GM12878 (cell line): ENCODE data around the gene REPS2. TPM values are rescaled to one million over a fixed set of nuclear protein-coding genes. Genes with fewer than 3 reads are reported as not detected.

Experiments
- ATAC-seq: fragments of 200-7000 bp; cut with Tn5 transposase; 3 replicates; pipeline ENCODE4 v1.9.1; 2020; ENCODE audit warnings: mild to moderate bottlenecking, moderate library complexity
- BruUV-seq: library from RNA; stranded (reverse); fragments of 400-500 nt; replicated peaks from 2 replicates; lab custom pipeline; 2021; lab: Mats Ljungman, UMichigan
- CTCF ChIA-PET: fragments of 300-600 bp; sonication (Branson Sonifier 250); formaldehyde crosslinking; extraction: SDS; loops from one replicate; lab custom pipeline; 2021; ENCODE audit warnings: inconsistent platforms; lab: Yijun Ruan, JAX
- POLR2A ChIA-PET: fragments of 350-600 bp; formaldehyde crosslinking; extraction: SDS; loops from one replicate; lab custom pipeline; 2021; ENCODE audit warnings: inconsistent platforms; lab: Charles Lee
- RAD21 ChIA-PET: fragments of 300-600 bp; sonication (Branson Sonifier 250); formaldehyde crosslinking; loops from one replicate; lab custom pipeline; 2023; ENCODE audit warnings: antibody characterized with exemption; ENCODE audit not compliant: unreplicated experiment; lab: Charles Lee
- SMC1A ChIA-PET: fragments of 300-600 bp; sonication (Branson Sonifier 250); formaldehyde crosslinking; loops from one replicate; lab custom pipeline; 2023; ENCODE audit not compliant: unreplicated experiment, uncharacterized antibody; lab: Charles Lee
- DNase-seq: peaks from one replicate; pipeline ENCODE4 v3.0.0-alpha.2; 2011; ENCODE audit warnings: low read depth, low spot score
- FAIRE-seq: peaks from 3 replicates; lab custom pipeline; 2011; peaks lifted over from hg19 to GRCh38; lab: Jason Lieb, UNC
- H2AFZ ChIP-seq: 2 replicates; pipeline ENCODE4 v1.6.0; 2011; ENCODE audit warnings: low read depth, low read length, control low read depth; ENCODE audit not compliant: control insufficient read depth
- H3K27ac ChIP-seq: 2 replicates; pipeline ENCODE4 v1.5.1; 2011; ENCODE audit warnings: control low read depth; ENCODE audit not compliant: control insufficient read depth, insufficient read depth
- H3K27me3 ChIP-seq, 2 experiments: replicated peaks in 1 of 2; 2 replicates each; pipeline versions ENCODE4 v1.6.0 to v1.6.1; 2011; ENCODE audit warnings: low read length in 1 of 2; ENCODE audit not compliant: control insufficient read depth in 2 of 2, insufficient read depth in 2 of 2
- H3K36me3 ChIP-seq, 2 experiments: 2 replicates each; pipeline ENCODE4 v1.5.1; 2011; ENCODE audit warnings: low read length in 1 of 2; ENCODE audit not compliant: control insufficient read depth in 2 of 2, insufficient read depth in 2 of 2
- H3K4me1 ChIP-seq: 2 replicates; pipeline ENCODE4 v1.6.1; 2011; ENCODE audit warnings: mild to moderate bottlenecking, low read length, moderate library complexity, mixed read lengths; ENCODE audit not compliant: control insufficient read depth, insufficient read depth
- H3K4me2 ChIP-seq: 2 replicates; pipeline ENCODE4 v1.6.0; 2011; ENCODE audit warnings: control low read depth; ENCODE audit not compliant: control insufficient read depth, insufficient read depth
- H3K4me3 ChIP-seq: fragments of 200-600 bp; sonication (generic); 2 replicates; pipeline ENCODE4 v1.5.1; 2016
- H3K79me2 ChIP-seq: 2 replicates; pipeline ENCODE4 v1.6.0; 2011; ENCODE audit warnings: low read length; ENCODE audit not compliant: control insufficient read depth, insufficient read depth
- H3K9ac ChIP-seq: 2 replicates; pipeline ENCODE4 v1.8.0; 2011; ENCODE audit warnings: low read length, control low read depth, mixed read lengths; ENCODE audit not compliant: control insufficient read depth, insufficient read depth
- H3K9me3 ChIP-seq: replicated peaks from 3 replicates; pipeline ENCODE4 v1.5.1; 2011; ENCODE audit warnings: mild to moderate bottlenecking, low read length; ENCODE audit not compliant: control insufficient read depth, insufficient read depth
- H4K20me1 ChIP-seq: 2 replicates; pipeline ENCODE4 v1.6.0; 2011; ENCODE audit not compliant: control insufficient read depth, insufficient read depth
- CEBPZ ChIP-seq: fragments of 150-350 bp; IDR thresholded peaks from 2 replicates; pipeline ENCODE4 v1.6.1; 2016; ENCODE audit warnings: low read depth, low read length
- E4F1 ChIP-seq: fragments of 450-650 bp; IDR thresholded peaks from 2 replicates; pipeline ENCODE4 v1.6.1; 2018; ENCODE audit warnings: borderline replicate concordance, mild to moderate bottlenecking; ENCODE audit not compliant: partially characterized antibody
- FOS ChIP-seq: IDR thresholded peaks from 3 replicates; pipeline ENCODE4 v1.6.1; 2011; ENCODE audit warnings: borderline replicate concordance; ENCODE audit not compliant: insufficient read length; ENCODE audit errors: extremely low read depth
- PAX5 ChIP-seq: IDR thresholded peaks from 2 replicates; pipeline ENCODE4 v1.6.1; 2011; ENCODE audit warnings: low read depth, low read length, borderline replicate concordance
- REST ChIP-seq: IDR thresholded peaks from 2 replicates; pipeline ENCODE4 v1.6.1; 2012; ENCODE audit warnings: mild to moderate bottlenecking, low read depth, low read length
- SIX5 ChIP-seq: IDR thresholded peaks from 2 replicates; pipeline ENCODE4 v1.6.1; 2011; ENCODE audit warnings: mild to moderate bottlenecking, low read depth, low read length, moderate library complexity; ENCODE audit not compliant: severe bottlenecking
- SPI1 ChIP-seq: IDR thresholded peaks from 2 replicates; pipeline ENCODE4 v1.6.1; 2011; ENCODE audit warnings: low read depth, mild to moderate bottlenecking, low read length, moderate library complexity, borderline replicate concordance; ENCODE audit not compliant: insufficient read depth
- ZBTB33 ChIP-seq: fragments of 450-650 bp; IDR thresholded peaks from 2 replicates; pipeline ENCODE4 v1.6.1; 2017; ENCODE audit warnings: mild to moderate bottlenecking
- WGBS: methylation state at CpG from one replicate; pipeline ENCODE4 v1.1.6; 2016; ENCODE audit warnings: low lambda C conversion rate; ENCODE audit not compliant: insufficient replicate concordance, insufficient coverage; ENCODE audit errors: missing lambda C conversion rate; 5-methylcytosine and 5-hydroxymethylcytosine counted together
- in situ Hi-C: fragments of 300-500 bp; cut with MboI; formaldehyde crosslinking; loops from 9 replicates; pipeline ENCODE4 v1.14.3; 2018; ENCODE audit warnings: mixed read lengths
- intact Hi-C: fragments of 100-400 bp; cut with micrococcal nuclease; formaldehyde crosslinking; loops from one replicate; pipeline ENCODE4 v1.14.2; 2022; ENCODE audit not compliant: unreplicated experiment
- polyA plus RNA-seq, 11 experiments: library from polyadenylated mRNA; depleted of rRNA in 4 of 11; unstranded in 6 of 11; stranded (reverse) in 5 of 11; fragments of >200 nt; fragmentation: Nextera tagmentation in 4 of 11; fragmentation: Illumina TruSeq in 1 of 11; extraction: Ambion mirVana in 4 of 11; extraction: Trizol in 1 of 11; gene quantifications; 1 replicate in 1 of 11; 2 replicates in 10 of 11; pipeline versions ENCODE4 v1.2.1 to v1.2.3, GENCODE V29; 2011 to 2016; ENCODE audit warnings: inconsistent platforms in 2 of 11, missing spikeins in 2 of 11, low read depth in 1 of 11
- total RNA-seq, 4 experiments: library from RNA; depleted of rRNA in 3 of 4; stranded (reverse); fragments of >200 nt in 3 of 4; fragmentation: Illumina TruSeq in 1 of 4; extraction: Trizol in 1 of 4; gene quantifications; 2 replicates each; pipeline versions ENCODE4 v1.2.1 to v1.2.3, GENCODE V29; 2013 to 2021

The REPS2 gene
- total and polyA plus RNA-seq, 10 of the 15 experiments (the other 5 are each of a cell fraction or from before 2014, with no cell fraction given): 2.1 to 6.8 (median 3.9) TPM

- SMC1A ChIA-PET: interaction anchor here (0.6 kb wide), 1 partner anchor 54 kb away, joined by 3 read pairs; no protein-coding TSS in a partner anchor
- 21% methylated on average over 7 of the region's 7 CpGs for WGBS
- no peak for TF ChIP-seq SIX5
- no peak for TF ChIP-seq REST
- TF ChIP-seq ZBTB33: no peak
- TF ChIP-seq SPI1: no peak
- no peak for TF ChIP-seq PAX5
- TF ChIP-seq CEBPZ: no peak
- no peak for TF ChIP-seq E4F1
- no peak for TF ChIP-seq FOS
These were observed 240.8 kb downstream of the REPS2 start for GRCh38 chrX:17187136-17187756.

More at GRCh38 chrX:17187136-17187756, 240.8 kb downstream of the REPS2 start:
- no peak for DNase-seq
- ATAC-seq: no peak
- no peaks in the 10 kb centered on the region for H4K20me1 ChIP-seq
- in situ Hi-C loops (no loop called here), intact Hi-C loops (no loop called here)
- RAD21 ChIA-PET: no interaction called here
- no peaks in the 10 kb centered on the region for H3K79me2 ChIP-seq
- no peaks in the 10 kb centered on the region; the same call in 2 of the 3 replicates for H3K9me3 ChIP-seq
- FAIRE-seq: no peak
- POLR2A ChIA-PET: no interaction called here
- no peaks in the 10 kb centered on the region; a peak in 1 of 4 replicates for H3K27me3 ChIP-seq
- no peak overlapping the region for H3K4me2 ChIP-seq
- no peaks in the 10 kb centered on the region for H3K36me3 ChIP-seq
- CTCF ChIA-PET: no interaction called here
- no peak overlapping the region for H2AFZ ChIP-seq
- BruUV-seq: no TSS peak
- H3K4me1 ChIP-seq: no peaks in the 10 kb centered on the region
- no peak overlapping the region for H3K27ac ChIP-seq
- H3K9ac ChIP-seq: no peak overlapping the region
- H3K4me3 ChIP-seq: no peak overlapping the region
